ENCODE data around the gene ZNF319. TPM values are rescaled to one million over a fixed set of nuclear protein-coding genes. Genes with fewer than 3 reads are reported as not detected.

Gene ZNF319
- total and polyA plus RNA-seq, 10 of the 15 experiments (the other 5 are each of a cell fraction or from before 2014, with no cell fraction given): 0.29 to 7.4 (median 1.7) TPM

- TF ChIP-seq BCL3 (IDR thresholded peaks at IDR 0.05; ENCODE audit: borderline replicate concordance, insufficient read depth, low read depth, low read length, poor library complexity, severe bottlenecking) (no peak), SMC3 (IDR thresholded peaks at IDR 0.05; ENCODE audit: borderline replicate concordance, low read length) (no peak), NFYB (IDR thresholded peaks at IDR 0.05; ENCODE audit: insufficient read depth, low read depth, low read length) (no peak), MLLT1 (IDR thresholded peaks at IDR 0.05) (no peak), SMAD1 (IDR thresholded peaks at IDR 0.05; ENCODE audit: low read depth, partially characterized antibody) (no peak)
- TF ChIP-seq, protein P1, sequence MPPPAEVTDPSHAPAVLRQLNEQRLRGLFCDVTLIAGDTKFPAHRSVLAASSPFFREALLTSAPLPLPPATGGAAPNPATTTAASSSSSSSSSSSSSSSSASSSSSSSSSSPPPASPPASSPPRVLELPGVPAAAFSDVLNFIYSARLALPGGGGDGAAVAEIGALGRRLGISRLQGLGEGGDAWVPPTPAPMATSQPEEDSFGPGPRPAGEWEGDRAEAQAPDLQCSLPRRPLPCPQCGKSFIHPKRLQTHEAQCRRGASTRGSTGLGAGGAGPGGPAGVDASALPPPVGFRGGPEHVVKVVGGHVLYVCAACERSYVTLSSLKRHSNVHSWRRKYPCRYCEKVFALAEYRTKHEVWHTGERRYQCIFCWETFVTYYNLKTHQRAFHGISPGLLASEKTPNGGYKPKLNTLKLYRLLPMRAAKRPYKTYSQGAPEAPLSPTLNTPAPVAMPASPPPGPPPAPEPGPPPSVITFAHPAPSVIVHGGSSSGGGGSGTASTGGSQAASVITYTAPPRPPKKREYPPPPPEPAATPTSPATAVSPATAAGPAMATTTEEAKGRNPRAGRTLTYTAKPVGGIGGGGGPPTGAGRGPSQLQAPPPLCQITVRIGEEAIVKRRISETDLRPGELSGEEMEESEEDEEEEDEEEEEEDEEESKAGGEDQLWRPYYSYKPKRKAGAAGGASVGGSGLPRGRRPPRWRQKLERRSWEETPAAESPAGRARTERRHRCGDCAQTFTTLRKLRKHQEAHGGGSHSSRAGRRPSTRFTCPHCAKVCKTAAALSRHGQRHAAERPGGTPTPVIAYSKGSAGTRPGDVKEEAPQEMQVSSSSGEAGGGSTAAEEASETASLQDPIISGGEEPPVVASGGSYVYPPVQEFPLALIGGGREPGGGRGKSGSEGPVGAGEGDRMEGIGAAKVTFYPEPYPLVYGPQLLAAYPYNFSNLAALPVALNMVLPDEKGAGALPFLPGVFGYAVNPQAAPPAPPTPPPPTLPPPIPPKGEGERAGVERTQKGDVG (CRISPR knock-in tag; IDR thresholded peaks at IDR 0.05): no peak
These were observed 34.3 kb upstream of the ZNF319 start (continued) for GRCh38 chr16:58034774-58035173.

Data from GM12878 (cell line).